ENCODE measurements around the gene AHNAK.
"Not testable (repeated sequence)": the region's sequence is repeated elsewhere in the genome, so short reads cannot be mapped to it uniquely, and the experiment has no call there.

AHNAK gene

DNA sequence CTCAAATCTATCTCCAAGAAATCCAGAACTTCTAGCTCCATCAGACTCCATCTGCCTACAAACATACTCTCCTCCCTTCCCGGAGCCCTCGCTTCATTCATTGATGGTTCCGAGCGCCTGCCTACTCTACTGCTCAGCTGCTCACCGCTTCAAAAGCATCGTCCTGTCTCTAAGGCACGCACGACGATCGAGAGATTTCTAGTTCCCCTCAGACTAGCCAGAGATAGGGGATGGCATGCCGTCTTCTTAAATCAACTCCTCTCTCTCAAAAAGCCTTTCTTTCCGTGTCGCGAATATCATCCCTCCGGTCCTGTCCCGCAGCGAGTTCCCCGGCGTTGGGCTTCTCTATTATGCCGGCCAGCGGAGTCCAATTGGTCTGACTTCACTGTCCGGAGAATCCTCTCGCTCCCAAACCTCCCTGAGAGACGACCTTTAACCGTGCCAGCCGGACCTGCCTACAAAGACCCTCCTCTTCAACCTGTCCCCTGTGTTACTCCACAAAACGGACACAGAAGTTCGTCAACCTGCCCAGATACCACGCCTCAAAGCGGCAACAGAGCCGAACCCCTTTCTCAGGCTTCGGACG, 26.5 kb upstream of the AHNAK start:
- no peak for DNase-seq

DNA sequence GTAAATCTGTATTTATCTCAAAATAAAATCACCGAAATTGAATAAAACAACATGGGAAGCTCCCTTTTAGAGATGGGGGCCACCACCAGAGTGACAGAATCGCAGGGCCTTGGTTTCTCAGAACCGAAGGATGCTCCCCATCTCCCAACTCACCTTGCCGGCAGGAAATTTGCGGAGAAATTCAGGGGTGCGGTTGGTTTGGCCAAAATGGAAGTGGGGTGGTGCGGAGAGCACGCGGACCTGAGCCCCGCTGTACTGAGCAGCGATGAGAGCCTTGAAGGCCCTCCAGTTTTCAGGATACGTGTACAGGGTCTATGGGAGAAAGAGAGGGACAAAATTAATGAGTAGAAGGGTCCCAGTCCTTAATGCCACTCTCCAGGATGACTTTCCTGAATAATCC, 25.8 kb upstream of the AHNAK start:
- no peak for DNase-seq

DNA sequence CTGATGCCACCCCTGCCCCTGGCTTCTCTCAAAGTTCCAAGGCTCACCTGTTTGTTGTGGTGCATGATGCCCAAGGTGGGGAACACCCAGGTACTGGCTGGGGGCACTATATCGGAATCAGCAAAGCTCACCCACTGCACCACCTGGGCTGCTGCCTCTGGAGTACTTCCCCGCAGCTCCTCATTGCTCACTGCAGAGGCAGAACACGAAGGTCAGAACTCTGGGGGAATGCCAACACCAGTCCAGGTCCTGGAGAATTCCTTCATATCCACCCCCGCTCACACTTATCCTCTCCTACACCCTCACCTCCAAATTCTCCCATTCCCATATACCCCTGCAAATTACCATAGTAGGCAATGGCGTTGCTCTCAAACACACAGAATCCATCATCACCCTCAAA, 24.9 kb upstream of the AHNAK start:
- not testable (repeated sequence) for DNase-seq

DNA sequence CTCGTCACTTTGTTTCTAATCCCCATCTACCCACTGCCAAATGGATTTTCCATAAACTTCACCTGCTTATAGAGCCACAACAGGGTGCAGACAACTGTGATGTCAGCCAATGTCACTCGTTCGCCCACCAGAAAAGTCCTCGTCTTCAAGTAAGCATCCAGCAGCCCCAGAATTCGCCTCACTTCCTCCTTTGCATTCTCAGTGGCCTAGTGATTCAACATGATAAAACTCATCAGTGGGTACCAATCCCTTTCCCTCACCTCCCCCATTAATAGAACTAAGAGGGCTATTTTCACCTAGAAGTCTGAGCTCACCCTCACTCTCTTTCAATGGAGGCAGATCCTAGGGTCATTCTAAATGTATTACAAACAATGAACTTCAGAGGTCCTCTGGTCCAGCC, 24.3 kb upstream of the AHNAK start:
- DNase-seq, result not testable (repeated sequence)

DNA sequence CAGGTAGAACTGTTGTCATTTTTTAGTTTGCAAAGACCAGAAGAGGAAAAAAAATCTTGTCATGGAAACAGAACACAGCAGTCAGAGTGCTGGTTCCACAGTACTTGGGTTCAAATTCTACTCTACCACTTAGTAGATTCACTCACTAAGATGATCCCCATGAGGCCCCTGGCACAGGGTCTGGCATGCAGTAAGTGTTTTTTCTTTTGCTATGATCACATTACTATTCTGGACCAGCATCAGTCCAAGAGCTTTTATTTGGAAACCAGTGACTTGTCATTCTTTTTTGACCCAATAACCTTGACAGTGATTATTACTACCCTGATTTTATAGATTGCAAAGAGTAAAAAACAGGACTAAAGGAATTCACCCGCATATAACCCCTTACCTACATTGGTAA, 23.0 kb upstream of the AHNAK start:
- no peak for DNase-seq

DNA sequence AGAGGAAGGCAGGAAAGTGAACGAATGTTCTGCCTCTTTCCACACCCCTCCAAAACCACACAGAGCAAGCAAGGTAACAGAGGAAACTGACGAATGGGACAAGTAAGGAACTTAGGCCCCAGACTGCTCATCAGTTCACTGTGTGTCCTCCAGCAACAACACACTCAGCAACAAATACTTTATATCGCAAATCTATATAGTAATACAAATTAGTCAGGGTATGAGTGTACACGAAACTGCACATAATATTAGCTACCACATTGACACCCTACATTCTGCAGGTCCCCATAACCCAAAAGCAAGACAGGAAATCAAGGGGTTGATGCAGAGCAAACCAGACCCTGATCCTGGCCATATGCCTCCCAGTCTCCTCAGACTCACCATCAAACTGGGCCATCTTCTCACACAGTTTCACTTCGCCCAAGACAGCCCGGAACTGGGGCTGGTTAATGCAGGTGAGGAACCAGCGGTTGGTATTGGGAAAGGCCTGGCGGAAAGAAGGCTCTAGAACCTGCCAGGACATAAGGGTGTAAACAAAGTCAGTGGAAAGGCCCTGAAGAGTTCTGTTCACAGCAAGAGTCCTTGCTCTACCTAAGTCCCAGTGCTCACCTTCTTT, 20.5 kb upstream of the AHNAK start:
- no peak for DNase-seq

DNA sequence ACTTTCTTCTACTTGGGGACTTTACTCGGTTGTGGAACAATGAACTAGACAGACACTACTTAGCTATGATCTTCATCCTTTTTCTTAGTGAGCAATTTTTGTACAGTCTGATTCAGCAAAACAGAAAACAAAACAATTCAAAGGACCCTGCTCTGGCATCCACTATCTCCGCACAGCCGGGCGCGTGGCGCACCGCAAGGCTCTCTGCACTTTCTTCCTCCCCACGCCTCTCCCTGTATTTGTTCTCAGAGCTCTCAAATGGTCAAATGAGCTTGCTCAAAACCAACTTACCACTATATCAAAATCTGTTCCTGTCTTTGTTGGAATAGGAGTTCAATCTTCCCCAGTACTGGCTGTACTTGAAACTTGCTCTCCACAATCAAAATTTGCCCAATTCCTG, 19.6 kb upstream of the AHNAK start:
- DNase-seq, result no peak

DNA sequence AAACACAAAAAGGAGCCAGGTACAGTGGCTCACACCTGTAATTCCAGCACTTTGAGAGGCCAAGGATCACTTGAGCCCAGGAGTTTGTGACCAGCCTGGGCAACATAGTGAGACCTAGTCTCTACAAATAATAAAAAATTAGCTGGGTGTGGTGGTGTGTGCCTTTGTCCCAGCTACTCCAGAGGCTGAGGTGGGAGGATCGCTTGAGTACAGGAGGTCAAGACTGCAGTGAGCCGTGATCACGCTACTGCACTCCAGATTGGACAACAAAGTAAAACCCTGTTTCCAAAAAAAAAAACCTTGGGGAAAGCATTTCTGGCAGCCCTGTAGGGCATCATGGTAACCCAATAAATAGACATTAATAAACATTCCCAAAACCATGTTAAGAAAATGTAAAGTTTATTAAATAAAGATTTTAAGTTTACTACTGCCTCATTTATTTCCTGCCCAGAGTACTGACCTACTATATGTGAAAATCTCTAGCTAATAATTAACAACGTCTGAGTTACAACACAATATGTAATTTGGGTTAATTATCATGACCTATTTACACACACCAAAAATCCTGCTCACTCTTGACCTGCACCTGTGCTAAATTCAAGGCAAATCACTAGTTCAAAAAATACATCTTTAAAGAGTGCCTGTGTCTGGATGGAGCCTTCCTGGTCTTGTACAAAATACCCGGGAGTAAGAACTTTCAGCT, 18.6 kb upstream of the AHNAK start:
- no peak for DNase-seq

DNA sequence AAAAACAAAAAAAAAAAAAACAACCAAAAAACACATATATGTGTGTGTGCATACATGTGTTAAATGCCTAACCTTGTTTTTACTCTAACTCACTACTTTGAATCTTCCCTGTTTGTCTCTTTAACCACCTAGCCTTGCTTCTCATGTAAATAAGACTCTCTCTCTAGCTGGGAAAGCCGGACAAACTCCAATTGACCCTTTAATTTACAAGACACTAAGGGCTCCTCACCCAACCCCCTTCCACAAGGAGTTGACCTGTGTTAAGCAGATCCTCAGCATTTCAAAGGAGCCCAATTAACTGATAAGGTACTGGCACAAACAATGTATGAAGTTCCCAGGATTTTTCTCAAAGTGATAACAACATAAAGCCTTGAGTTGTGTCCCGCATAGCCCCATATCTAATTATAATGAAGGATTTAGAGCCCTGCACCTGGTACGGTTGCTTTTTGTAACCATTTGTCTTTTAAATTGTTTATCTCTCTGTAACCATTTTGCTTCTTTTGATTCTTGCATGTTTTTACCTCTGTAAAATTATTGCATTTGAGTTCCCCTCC, 15.1 kb upstream of the AHNAK start:
- not testable (repeated sequence) for DNase-seq

DNA sequence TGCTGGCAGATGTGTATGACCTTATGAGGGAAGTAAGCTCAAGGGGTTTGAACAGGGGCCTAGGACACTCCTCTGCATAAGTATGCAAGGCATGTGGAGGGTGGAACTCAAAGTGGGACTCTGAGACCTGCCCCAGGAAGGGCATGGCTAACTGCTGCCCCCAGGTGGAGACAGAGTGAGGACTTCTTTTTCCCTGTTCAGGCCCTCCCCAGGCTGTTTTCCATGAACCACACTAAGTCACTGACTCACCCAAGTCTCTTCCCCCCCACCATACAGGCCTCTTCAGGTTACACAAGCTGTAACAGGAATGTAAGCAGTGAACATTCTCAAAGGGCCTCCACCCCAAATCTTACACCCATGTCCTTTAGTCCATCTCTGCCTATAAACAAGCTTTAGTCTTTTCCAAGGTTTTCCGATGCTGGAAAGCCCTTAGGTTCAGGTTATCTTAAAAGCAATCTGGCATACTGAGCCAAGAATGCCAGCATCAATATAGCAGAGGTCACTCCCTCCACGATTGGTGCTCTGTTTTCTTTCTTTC, 14.0 kb upstream of the AHNAK start:
- DNase-seq, result peak; percentile 46

DNA sequence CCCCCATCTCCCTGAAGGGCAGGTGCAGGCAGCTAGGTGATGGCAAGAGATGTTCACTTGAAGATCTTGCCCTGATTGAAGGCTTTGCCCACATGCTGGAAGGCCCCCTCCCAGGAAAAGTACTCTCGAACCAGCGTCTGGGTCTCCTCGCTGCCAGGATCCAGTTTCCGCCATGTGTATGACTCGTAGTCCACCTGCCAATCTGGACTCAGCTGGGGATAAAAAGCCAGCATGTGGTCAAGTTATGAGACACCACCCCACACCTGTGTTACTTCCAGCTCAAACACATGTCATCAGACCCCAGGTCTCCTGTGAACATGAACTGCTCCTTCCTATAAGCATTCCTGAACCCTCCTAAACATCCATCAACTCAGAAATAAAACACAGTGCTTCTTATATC, 13.0 kb upstream of the AHNAK start:
- not testable (repeated sequence) for DNase-seq

DNA sequence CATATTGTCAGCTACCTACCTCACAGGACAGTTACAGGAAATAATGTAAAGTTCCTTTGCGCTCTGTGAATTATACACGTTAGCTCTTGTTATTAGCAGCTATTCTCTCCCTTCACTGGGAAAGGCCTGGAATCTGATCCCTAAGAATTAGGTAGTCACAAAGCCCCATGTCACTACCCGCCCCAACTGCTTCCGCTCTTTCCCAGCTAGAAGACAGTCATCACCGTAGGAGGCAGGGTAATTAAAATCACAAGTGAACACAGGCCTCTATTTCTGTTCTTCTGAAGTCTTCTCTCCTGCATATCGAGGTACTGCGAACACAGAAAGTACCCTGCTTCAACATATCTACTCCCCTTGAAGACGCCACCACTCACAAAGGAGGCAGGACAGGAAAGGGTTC, 12.6 kb upstream of the AHNAK start:
- DNase-seq, result no peak

DNA sequence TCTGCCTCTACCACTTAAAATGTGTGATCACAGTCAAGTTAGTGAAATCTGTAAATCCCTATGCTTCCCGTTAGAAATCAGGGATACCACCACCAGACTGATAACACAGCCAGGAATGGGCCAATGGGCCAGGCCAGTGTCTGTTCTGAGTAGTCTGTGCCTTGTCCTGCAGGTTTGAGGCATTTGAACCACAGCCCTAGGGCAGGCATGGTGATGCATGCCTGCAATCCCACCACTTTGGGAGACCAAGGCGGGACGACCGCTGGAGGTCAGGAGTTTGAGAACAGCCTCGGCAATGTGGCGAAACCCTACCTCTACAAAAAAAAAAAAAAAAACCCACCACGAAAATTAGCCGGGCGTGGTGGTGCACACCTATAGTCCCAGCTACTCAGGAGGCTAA, 12.1 kb upstream of the AHNAK start:
- DNase-seq, result no peak

DNA sequence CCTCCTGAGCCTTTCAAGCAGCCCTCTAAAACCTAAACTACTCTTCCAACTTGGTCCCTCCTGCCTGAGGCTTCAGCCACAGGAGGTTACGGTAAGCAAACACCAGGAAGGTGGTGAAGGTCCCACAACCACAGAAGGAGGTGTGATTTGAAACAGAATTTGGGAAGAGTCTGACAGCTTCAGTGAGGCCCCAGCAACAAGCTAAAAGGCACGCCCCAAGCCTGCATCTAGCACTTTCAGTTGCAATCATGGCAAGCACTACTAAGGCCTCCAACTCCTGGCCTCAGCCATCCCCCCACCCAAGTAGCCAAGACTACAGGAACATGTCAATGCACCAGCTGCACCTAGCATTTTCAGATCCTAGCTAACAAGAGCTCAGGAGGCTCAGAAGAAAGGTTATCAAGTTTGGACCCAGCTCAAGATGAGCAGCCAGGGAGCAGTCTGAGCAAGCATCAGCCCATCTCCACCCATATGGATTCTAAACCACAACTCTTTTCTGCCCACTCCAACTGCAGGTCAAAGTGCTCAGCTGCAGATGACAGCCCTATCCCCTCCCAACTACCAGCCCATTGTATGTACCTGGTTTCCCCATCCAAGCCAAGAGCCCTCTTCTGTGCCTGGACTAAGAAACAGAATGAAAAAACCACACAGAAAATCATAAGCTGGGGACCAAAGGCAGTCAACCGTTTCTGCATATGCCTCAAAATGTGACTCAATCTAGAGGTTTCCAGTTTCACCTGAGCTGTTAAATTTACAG, 10.4 kb upstream of the AHNAK start:
- peak; percentile 71 for DNase-seq

DNA sequence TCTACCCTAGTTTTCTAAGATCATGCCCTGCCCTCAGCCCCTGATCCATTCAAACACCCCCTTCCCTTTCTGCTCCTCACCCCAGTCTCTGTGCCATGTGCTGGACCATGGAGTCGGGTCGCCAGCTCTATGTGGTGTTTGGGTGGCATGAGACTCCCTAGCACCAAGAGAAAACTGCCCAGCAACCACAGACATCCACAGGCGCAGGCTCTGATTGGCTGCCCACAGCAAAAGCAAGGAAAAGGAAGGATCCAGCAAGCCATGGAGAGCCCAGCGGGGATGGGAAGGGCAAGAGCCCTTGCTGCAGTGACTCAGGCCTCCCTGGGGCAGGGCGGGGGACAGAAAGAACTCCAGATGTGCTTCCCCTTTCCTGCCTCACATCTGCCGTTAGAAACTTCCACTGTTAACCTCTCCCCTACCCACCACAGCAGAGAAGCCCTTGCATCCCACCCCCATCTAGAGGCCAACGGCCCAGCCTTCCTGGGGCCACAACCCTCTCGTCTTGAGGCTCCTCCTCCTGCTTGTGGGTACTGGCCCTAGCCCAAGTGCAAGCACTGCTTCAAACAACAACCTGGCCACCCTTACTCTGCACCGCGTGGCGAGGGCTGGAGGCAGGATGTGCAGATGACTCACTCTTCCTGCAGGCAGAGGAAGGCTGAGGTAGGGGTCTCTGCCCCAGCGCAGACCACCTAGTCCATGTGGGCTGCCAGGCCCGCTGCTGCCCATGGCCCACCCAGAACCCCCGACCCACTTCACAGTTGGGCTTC, 9.7 kb upstream of the AHNAK start:
- DNase-seq, result peak; percentile 94

DNA sequence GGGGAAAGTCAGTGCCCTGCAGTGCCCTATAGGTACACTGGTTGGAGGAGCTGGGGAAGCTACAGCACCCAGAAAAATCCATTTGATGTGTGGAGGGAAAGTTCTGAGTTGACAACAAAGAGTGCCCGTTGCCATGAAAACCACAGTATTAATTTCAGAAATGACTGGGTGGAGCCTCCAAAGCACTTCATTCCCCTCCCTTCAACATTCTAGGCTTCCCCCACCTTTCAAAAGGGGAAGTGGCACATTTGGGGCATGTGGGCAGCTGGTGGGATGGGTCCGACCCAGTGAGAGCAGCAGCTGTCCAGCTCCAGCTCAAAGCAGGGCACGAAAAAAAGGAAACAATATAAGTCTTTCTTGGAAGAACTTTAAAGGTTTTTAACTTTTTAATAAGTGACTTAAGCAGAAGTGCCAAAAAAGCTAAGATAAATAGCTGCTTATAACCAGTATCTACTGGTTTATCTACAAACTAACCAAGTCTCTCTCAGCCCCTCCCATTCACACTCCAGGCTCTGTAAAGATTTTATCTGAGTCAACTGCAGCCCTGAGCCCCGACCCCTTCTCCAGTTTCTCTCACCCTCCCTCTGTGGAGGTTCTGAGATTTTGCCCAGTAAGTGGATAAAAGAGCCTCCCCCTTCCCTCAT, 9.0 kb upstream of the AHNAK start:
- peak; percentile 36 for DNase-seq

DNA sequence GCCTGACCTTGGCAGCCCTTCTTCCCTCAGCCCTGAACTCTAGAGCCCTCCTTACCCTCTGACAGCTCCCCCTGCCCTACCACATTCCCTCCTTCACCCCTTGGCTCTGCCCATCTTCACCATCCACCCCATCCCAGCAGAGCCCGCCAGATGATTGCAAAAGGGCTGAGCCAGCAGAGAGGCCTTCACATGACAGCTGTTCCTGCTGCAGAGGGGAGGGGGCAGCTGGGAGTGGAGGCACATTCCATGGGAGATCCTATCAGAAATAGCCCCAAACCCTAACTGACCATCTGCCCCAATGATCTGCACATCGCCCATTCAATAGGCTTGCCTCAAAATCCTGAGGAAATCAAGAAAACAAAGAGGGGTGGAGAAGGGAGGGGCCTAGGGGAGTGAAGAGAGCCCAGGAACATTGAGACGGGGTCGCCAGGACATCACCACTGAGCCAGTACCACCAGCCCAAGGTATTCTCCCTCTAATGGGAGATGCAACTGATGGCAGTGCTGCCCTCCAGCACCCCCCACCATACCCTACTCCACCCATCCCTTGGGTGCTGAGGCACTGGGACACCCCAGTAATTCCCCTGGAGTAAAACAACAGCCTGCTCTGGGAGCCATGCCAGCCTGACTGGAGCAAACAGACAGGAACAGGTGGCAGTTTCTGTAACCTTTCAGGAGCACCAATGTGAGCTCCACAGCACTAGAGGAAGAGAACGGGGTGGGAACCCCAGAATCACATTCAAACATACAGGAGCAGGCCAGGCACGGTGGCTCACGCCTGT, 8.0 kb upstream of the AHNAK start:
- no peak for DNase-seq

DNA sequence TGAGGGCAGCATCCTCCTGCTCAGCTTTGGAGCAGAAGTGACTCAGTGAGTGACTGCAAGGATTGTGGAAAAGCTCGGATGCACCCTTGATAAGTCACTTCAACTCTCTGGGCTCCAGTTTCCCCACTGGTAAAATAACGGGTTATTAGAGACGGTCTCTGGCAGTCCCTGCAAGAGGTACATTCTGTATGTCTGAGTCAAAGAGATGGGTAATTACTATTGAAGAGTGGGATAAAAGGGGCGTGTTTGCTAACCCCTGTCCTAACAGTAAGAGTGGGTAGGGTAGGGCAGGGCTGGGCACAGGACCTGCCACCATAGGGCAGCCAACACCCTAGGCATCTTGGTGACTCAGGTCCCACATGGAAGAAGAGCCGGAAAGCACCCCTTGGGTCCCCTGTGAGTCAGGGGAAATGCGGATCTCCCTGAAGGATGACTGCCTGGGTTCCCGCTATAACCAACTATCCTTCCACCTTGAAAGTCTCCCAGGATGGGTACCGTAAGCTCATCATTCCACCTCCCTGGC, 7.3 kb upstream of the AHNAK start:
- no peak for DNase-seq

DNA sequence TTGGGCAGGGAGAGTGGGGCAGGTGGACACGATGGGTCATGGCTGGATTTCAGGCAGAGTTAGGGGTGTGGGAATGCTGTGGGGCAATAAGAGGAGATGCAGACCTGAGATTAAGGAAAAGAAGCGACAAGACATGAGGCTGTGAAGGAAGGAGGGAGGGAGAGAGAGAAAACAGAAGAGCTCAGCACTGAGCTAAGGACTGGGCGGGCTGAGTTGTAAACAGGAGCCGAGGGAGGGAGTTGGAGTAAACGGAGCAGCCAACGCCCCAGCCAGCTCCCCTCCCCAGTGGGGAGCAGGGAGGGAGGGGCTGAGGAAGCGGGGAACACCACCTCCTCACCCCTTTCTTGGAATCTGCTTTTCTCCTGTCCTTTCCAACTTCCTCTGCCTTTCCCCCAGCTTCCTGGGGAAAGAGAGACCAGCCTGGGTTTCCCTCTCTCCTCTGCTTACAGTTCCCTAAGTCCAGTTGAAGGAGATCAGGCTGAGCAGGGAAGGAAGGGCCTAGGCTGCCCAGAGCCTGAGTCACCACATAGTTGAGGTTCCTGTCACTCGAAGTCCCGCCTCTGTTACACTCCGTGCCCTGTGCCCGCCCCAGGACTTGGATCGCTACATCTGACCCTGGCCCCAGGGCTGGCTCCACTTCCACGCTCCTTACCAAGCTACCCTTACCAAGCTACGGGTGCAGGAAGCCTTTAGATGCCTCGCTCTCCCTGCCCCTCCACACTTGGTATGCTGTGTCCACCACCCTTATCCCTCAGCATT, 6.7 kb upstream of the AHNAK start:
- peak; percentile 66 for DNase-seq

DNA sequence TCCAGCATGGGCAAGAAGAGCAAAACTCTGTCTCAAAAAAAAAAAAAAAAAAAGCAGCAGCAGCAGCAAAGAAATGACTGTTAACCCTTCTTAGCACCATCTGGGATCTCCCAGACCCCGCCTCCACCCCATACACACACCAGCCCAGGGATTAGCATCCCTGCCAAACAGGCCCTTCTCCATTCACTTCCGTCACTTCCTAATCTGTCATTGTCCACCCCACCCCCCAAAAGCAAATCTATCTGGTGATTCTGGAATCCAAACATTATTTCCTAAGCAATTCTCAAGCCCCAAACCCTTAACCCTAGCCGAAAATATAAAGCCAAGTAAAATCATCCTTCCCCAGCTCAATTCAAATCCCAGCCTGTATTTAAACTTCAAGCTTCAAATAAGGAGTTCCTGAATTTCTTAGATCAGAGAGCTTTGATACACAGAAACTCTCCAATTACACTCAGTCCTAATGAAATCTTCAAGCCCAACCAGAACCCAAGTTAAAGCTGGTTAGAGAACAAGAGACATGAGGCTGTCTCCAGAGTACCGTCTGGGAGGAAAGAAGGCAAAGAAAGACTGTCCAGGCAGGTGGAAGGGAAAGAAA, 6.0 kb upstream of the AHNAK start:
- no peak for DNase-seq

All from GDM1 (cell line).